ENCODE results near the gene CELF1.

The CELF1 gene

DNA sequence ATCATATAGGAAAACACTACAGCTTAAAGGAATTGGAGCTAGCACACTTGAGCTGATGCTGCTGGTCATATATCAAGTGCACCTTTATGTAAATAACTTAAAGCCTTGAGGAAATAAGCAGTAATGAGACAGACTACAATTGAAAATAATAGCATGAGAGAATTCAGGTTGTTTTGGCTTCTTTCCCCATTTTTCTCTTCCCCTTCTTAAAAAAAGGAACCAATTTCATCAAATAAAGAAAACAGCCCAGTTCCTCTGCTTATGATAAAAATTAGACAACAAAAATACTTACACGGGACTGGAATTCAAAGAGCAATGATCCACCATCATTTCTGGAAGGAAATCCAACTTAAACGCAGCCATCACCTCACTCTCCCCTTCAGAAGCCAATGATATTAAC, 53.8 kb downstream of the CELF1 start:
- Mint-ChIP-seq H3K9me3 (no peaks in the 10 kb centered on the region), H3K4me1 (peaks cover 47% of the 10 kb centered on the region), H3K27ac (ENCODE audit: low read depth) (no peak overlapping the region), H3K4me3 (no peak overlapping the region), H3K36me3 (ENCODE audit: insufficient read depth) (peaks cover 16% of the 10 kb centered on the region), H3K27me3 (no peaks in the 10 kb centered on the region)
- no peak for ATAC-seq (replicated peaks; ENCODE audit: extremely low read depth, poor library complexity, severe bottlenecking)
- no peak for DNase-seq (ENCODE audit: low spot score in 2 of 2)

DNA sequence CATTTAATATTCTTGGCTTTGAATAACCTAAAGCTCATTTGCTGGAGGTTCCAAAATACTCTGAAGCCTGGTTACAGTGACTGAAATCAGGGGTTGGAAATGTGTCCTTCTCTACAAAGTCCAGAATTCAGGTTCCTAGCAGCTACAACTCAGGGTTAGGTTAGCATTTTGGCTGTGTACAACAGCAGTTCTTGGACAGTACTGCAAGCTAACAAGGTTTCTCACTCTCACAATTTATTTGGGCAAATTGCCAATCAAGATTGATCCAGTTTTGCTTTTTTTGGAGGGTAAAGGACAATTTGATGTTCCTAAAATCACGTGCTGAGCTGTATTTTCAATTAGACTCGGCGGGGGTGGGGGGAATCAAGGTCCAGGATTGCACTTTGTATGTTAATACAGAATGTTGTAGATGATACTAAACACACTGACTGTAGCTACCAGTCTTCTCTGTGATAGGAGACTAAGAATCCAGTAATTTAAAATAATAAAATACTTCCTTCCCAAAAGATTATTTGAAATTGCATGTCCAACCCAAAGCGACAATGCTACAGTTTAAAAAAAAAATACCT, 54.3 kb downstream of the CELF1 start:
- Mint-ChIP-seq H3K9me3 (no peaks in the 10 kb centered on the region), H3K4me1 (peaks cover 47% of the 10 kb centered on the region), H3K27ac (ENCODE audit: low read depth) (no peak overlapping the region), H3K36me3 (ENCODE audit: insufficient read depth) (peaks cover 17% of the 10 kb centered on the region), H3K4me3 (no peak overlapping the region), H3K27me3 (no peaks in the 10 kb centered on the region)
- DNase-seq (ENCODE audit: low spot score in 2 of 2) (no peak), ATAC-seq (replicated peaks; ENCODE audit: extremely low read depth, poor library complexity, severe bottlenecking) (no peak)

DNA sequence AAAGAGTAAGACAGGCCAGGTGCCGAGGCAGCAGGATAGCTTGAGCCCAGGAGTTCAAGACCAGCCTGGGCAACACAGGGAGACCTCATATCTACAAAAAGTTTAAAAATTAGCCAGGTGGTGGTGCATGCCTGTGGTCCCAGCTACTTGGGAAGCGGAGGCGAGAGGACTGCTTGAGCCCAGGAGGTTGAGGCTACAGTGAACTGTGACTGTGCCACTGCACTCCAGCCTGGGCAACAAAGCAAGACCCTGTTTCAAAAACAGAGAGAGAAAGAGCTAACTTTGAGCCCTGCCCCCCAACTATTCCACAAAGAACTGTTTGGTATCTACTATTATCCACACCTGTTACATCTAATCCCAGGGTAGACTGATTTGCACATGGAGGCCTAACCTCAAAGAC, 54.8 kb downstream of the CELF1 start:
- Mint-ChIP-seq H3K4me3 (no peak overlapping the region), H3K4me1 (peaks cover 44% of the 10 kb centered on the region), H3K36me3 (ENCODE audit: insufficient read depth) (peaks cover 17% of the 10 kb centered on the region), H3K27me3 (no peaks in the 10 kb centered on the region), H3K9me3 (no peaks in the 10 kb centered on the region), H3K27ac (ENCODE audit: low read depth) (peak overlapping the region; percentile 69)
- no peak for ATAC-seq (replicated peaks; ENCODE audit: extremely low read depth, poor library complexity, severe bottlenecking)
- no peak for DNase-seq (ENCODE audit: low spot score in 2 of 2)

GRCh38 chr11:47496808-47497207, 56.1 kb downstream of the CELF1 start:
- Mint-ChIP-seq H3K27me3 (no peaks in the 10 kb centered on the region), H3K4me3 (no peak overlapping the region), H3K9me3 (no peaks in the 10 kb centered on the region), H3K36me3 (ENCODE audit: insufficient read depth) (peaks cover 17% of the 10 kb centered on the region), H3K4me1 (peaks cover 39% of the 10 kb centered on the region), H3K27ac (ENCODE audit: low read depth) (no peak overlapping the region)
- DNase-seq (ENCODE audit: low spot score in 2 of 2) (no peak), ATAC-seq (replicated peaks; ENCODE audit: extremely low read depth, poor library complexity, severe bottlenecking) (no peak)

DNA sequence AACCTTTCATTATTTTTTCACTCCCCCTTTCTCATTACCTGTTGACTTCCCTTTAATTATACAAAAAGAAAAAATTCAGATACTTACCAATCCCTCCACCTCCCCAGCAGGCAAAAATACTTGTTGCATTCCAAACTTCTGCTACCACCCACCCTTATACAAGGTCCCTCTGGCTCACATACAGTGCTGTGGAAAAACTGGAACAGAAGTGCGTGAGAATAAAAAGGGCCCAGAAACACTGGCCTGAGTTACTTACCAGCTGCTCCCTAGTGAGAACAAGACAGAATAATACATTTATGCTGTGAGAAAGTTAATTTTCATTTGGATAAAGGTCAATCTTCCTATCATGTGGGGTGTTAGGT, 57.1 kb downstream of the CELF1 start:
- no peak overlapping the region for H3K27ac Mint-ChIP-seq (ENCODE audit: low read depth)
- peaks cover 14% of the 10 kb centered on the region for H3K36me3 Mint-ChIP-seq (ENCODE audit: insufficient read depth)
- H3K27me3 Mint-ChIP-seq, result no peaks in the 10 kb centered on the region
- DNase-seq (ENCODE audit: low spot score in 2 of 2) (no peak), ATAC-seq (replicated peaks; ENCODE audit: extremely low read depth, poor library complexity, severe bottlenecking) (no peak)
- no peaks in the 10 kb centered on the region for H3K9me3 Mint-ChIP-seq
- H3K4me3 Mint-ChIP-seq, result no peak overlapping the region
- peaks cover 39% of the 10 kb centered on the region for H3K4me1 Mint-ChIP-seq

GRCh38 chr11:47495011-47495855, 57.7 kb downstream of the CELF1 start:
- no peaks in the 10 kb centered on the region for H3K27me3 Mint-ChIP-seq
- no peak overlapping the region for H3K4me3 Mint-ChIP-seq
- H3K4me1 Mint-ChIP-seq, result peaks cover 33% of the 10 kb centered on the region
- H3K36me3 Mint-ChIP-seq (ENCODE audit: insufficient read depth), result peaks cover 12% of the 10 kb centered on the region
- no peak overlapping the region for H3K27ac Mint-ChIP-seq (ENCODE audit: low read depth)
- no peaks in the 10 kb centered on the region for H3K9me3 Mint-ChIP-seq
- ATAC-seq (replicated peaks; ENCODE audit: extremely low read depth, poor library complexity, severe bottlenecking) (no peak), DNase-seq (ENCODE audit: low spot score in 2 of 2) (no peak)

DNA sequence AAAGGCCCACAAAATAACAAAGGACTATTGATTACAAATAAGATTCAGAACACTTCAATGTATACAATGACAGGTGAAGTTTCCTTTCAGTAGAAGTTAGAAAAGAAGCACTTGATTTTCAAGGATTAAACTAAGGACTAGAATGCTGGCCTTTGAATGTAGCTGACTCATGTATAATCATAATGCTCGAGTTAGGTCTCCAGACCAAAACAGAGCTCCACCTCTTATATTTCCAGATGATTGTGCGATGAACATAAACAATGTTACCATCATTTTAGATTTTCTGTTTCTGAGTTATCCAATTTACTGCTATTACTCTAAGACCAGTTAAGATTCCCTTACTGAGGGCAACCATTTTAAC, 63.6 kb downstream of the CELF1 start:
- Mint-ChIP-seq H3K4me3 (no peak overlapping the region), H3K4me1 (peaks cover 24% of the 10 kb centered on the region), H3K9me3 (no peaks in the 10 kb centered on the region), H3K36me3 (ENCODE audit: insufficient read depth) (peaks cover 50% of the 10 kb centered on the region), H3K27ac (ENCODE audit: low read depth) (no peak overlapping the region), H3K27me3 (no peaks in the 10 kb centered on the region)
- DNase-seq (ENCODE audit: low spot score in 2 of 2) (no peak), ATAC-seq (replicated peaks; ENCODE audit: extremely low read depth, poor library complexity, severe bottlenecking) (no peak)

GRCh38 chr11:47488674-47489394, 64.1 kb downstream of the CELF1 start:
- peaks cover 20% of the 10 kb centered on the region for H3K4me1 Mint-ChIP-seq
- H3K36me3 Mint-ChIP-seq (ENCODE audit: insufficient read depth), result peaks cover 52% of the 10 kb centered on the region
- ATAC-seq (replicated peaks; ENCODE audit: extremely low read depth, poor library complexity, severe bottlenecking) (no peak), DNase-seq (ENCODE audit: low spot score in 2 of 2) (no peak)
- H3K4me3 Mint-ChIP-seq, result no peak overlapping the region
- no peaks in the 10 kb centered on the region for H3K27me3 Mint-ChIP-seq
- H3K27ac Mint-ChIP-seq (ENCODE audit: low read depth), result no peak overlapping the region
- no peaks in the 10 kb centered on the region for H3K9me3 Mint-ChIP-seq

GRCh38 chr11:47488111-47488510, 64.8 kb downstream of the CELF1 start:
- ATAC-seq (replicated peaks; ENCODE audit: extremely low read depth, poor library complexity, severe bottlenecking) (no peak), DNase-seq (ENCODE audit: low spot score in 2 of 2) (no peak)
- Mint-ChIP-seq H3K4me1 (peaks cover 16% of the 10 kb centered on the region), H3K27me3 (no peaks in the 10 kb centered on the region), H3K27ac (ENCODE audit: low read depth) (peak overlapping the region; percentile 72), H3K9me3 (no peaks in the 10 kb centered on the region), H3K36me3 (ENCODE audit: insufficient read depth) (peaks cover 57% of the 10 kb centered on the region), H3K4me3 (no peak overlapping the region)

GRCh38 chr11:47487421-47487820, 65.5 kb downstream of the CELF1 start:
- no peak for ATAC-seq (replicated peaks; ENCODE audit: extremely low read depth, poor library complexity, severe bottlenecking)
- Mint-ChIP-seq H3K4me1 (peaks cover 10% of the 10 kb centered on the region), H3K36me3 (ENCODE audit: insufficient read depth) (peaks cover 63% of the 10 kb centered on the region), H3K4me3 (no peak overlapping the region), H3K9me3 (no peaks in the 10 kb centered on the region), H3K27ac (ENCODE audit: low read depth) (peak overlapping the region; percentile 72), H3K27me3 (no peaks in the 10 kb centered on the region)
- no peak for DNase-seq (ENCODE audit: low spot score in 2 of 2)

GRCh38 chr11:47485107-47485506, 67.8 kb downstream of the CELF1 start:
- H3K36me3 Mint-ChIP-seq (ENCODE audit: insufficient read depth), result peaks cover 80% of the 10 kb centered on the region
- H3K27ac Mint-ChIP-seq (ENCODE audit: low read depth), result no peak overlapping the region
- no peak for ATAC-seq (replicated peaks; ENCODE audit: extremely low read depth, poor library complexity, severe bottlenecking)
- peaks cover 5% of the 10 kb centered on the region for H3K4me1 Mint-ChIP-seq
- no peaks in the 10 kb centered on the region for H3K9me3 Mint-ChIP-seq
- H3K4me3 Mint-ChIP-seq, result no peak overlapping the region
- DNase-seq (ENCODE audit: low spot score in 2 of 2), result no peak
- H3K27me3 Mint-ChIP-seq, result no peaks in the 10 kb centered on the region

DNA sequence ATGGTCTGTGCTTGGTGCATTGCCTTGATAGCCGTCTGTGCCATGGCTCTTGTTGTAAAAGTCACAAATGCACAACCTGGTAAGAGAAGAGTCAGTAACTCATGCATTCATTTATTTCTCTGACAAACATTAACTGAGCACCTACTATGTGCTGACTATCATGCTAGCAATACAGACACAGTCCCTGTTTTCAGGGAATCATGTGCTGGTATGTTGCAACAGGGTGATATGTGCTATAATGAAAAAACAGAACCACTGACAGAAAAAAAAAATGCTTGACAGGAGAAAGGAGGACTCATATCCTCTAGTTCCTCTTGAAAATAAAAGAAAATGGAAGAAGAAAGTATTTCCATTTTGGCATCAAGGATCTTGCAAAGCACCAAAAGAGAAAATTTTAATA, 69.5 kb downstream of the CELF1 start:
- Mint-ChIP-seq H3K27me3 (no peaks in the 10 kb centered on the region), H3K4me3 (no peak overlapping the region), H3K36me3 (ENCODE audit: insufficient read depth) (peaks cover 89% of the 10 kb centered on the region), H3K27ac (ENCODE audit: low read depth) (peak overlapping the region; percentile 25), H3K9me3 (no peaks in the 10 kb centered on the region), H3K4me1 (peaks cover 6% of the 10 kb centered on the region)
- DNase-seq (ENCODE audit: low spot score in 2 of 2) (no peak), ATAC-seq (replicated peaks; ENCODE audit: extremely low read depth, poor library complexity, severe bottlenecking) (no peak)

GRCh38 chr11:47480762-47481161, 72.2 kb downstream of the CELF1 start:
- no peak overlapping the region for H3K27ac Mint-ChIP-seq (ENCODE audit: low read depth)
- peaks cover 82% of the 10 kb centered on the region for H3K36me3 Mint-ChIP-seq (ENCODE audit: insufficient read depth)
- ATAC-seq (replicated peaks; ENCODE audit: extremely low read depth, poor library complexity, severe bottlenecking) (no peak), DNase-seq (ENCODE audit: low spot score in 2 of 2) (no peak)
- peaks cover 11% of the 10 kb centered on the region for H3K4me1 Mint-ChIP-seq
- H3K9me3 Mint-ChIP-seq, result no peaks in the 10 kb centered on the region
- no peaks in the 10 kb centered on the region for H3K27me3 Mint-ChIP-seq
- H3K4me3 Mint-ChIP-seq, result no peak overlapping the region

Measured in central memory CD8-positive, alpha-beta T cell (primary cell).